Endothelial cell of umbilical vein (primary cell): ENCODE measurements around the gene DDX4. TPM values are rescaled to one million over a fixed set of nuclear protein-coding genes. Genes with fewer than 3 reads are reported as not detected.

Source experiments
- BruUV-seq: library from RNA; stranded (reverse); fragments of 400-500 nt; replicated peaks from 2 replicates; lab custom pipeline; 2021; lab: Mats Ljungman, UMichigan
- CTCF ChIA-PET: fragments of 300-600, 350-600 bp; sonication (Branson Sonifier 250); formaldehyde crosslinking; loops from one replicate; lab custom pipeline; 2021; ENCODE audit warnings: antibody characterized with exemption, inconsistent platforms; lab: Charles Lee
- POLR2A ChIA-PET: fragments of 300-600, 350-600 bp; sonication (Branson Sonifier 250); formaldehyde crosslinking; loops from one replicate; lab custom pipeline; 2021; ENCODE audit warnings: antibody characterized with exemption, inconsistent platforms; lab: Charles Lee
- DNase-seq: peaks from one replicate; pipeline ENCODE4 v3.0.0-alpha.2; 2011; ENCODE audit warnings: low read depth, low spot score
- FAIRE-seq: peaks from 2 replicates; lab custom pipeline; 2011; peaks lifted over from hg19 to GRCh38; lab: Jason Lieb, UNC
- H2AFZ ChIP-seq: 2 replicates; pipeline ENCODE4 v1.6.0; 2012; ENCODE audit warnings: low read depth, low read length, control low read depth, inconsistent platforms
- H3K27ac ChIP-seq: 2 replicates; pipeline ENCODE4 v1.5.1; 2011; ENCODE audit warnings: low read depth, mild to moderate bottlenecking, control low read depth, low read length, moderate library complexity; ENCODE audit not compliant: insufficient read depth
- H3K27me3 ChIP-seq, 2 experiments: 2 replicates each; pipeline versions ENCODE4 v1.6.0 to v1.6.1; 2011; ENCODE audit warnings: low read length in 2 of 2, mixed read lengths in 1 of 2; ENCODE audit not compliant: control insufficient read depth in 2 of 2, insufficient read depth in 2 of 2
- H3K36me3 ChIP-seq, 2 experiments: 2 replicates in 1 of 2; 3 replicates in 1 of 2; pipeline ENCODE4 v1.5.1; 2011; ENCODE audit warnings: low read length in 2 of 2, mild to moderate bottlenecking in 1 of 2, moderate library complexity in 1 of 2; ENCODE audit not compliant: control insufficient read depth in 2 of 2, insufficient read depth in 2 of 2; ENCODE audit errors: extremely low read depth in 1 of 2
- H3K4me1 ChIP-seq: 3 replicates; pipeline ENCODE4 v1.5.1; 2011; ENCODE audit warnings: mild to moderate bottlenecking, low read length; ENCODE audit not compliant: control insufficient read depth, insufficient read depth; ENCODE audit errors: extremely low read depth
- H3K4me2 ChIP-seq: 2 replicates; pipeline ENCODE4 v1.6.1; 2011; ENCODE audit warnings: low read length, control low read depth, mixed read lengths; ENCODE audit not compliant: insufficient read depth
- H3K4me3 ChIP-seq, 3 experiments: fragments of 200-600 bp in 1 of 3; sonication (generic), shearing (Covaris generic) in 1 of 3; replicated peaks in 1 of 3; 2 replicates each; pipeline ENCODE4 v1.5.1; 2011 to 2016; ENCODE audit warnings: control low read depth in 3 of 3, low read length in 3 of 3, mild to moderate bottlenecking in 2 of 3, inconsistent platforms in 1 of 3, low read depth in 1 of 3, moderate library complexity in 1 of 3; ENCODE audit not compliant: insufficient read depth in 1 of 3
- H3K79me2 ChIP-seq: 2 replicates; pipeline ENCODE4 v1.6.0; 2012; ENCODE audit warnings: low read length, inconsistent platforms; ENCODE audit not compliant: control insufficient read depth, insufficient read depth
- H3K9ac ChIP-seq: replicated peaks from 2 replicates; pipeline ENCODE3; 2011; ENCODE audit warnings: low read length, control low read depth; ENCODE audit not compliant: insufficient read depth; ENCODE audit errors: extremely low read depth
- H3K9me1 ChIP-seq: replicated peaks from 3 replicates; pipeline ENCODE4 v1.6.0; 2011; ENCODE audit warnings: mild to moderate bottlenecking, low read length; ENCODE audit not compliant: control insufficient read depth, insufficient read depth; ENCODE audit errors: extremely low read depth
- H3K9me3 ChIP-seq: replicated peaks from 2 replicates; pipeline ENCODE4 v1.5.1; 2012; ENCODE audit warnings: low read length, inconsistent platforms; ENCODE audit not compliant: control insufficient read depth, insufficient read depth
- H4K20me1 ChIP-seq: replicated peaks from 2 replicates; pipeline ENCODE3; 2011; ENCODE audit warnings: mild to moderate bottlenecking, low read length; ENCODE audit not compliant: control insufficient read depth, insufficient read depth; ENCODE audit errors: extremely low read depth
- CTCF ChIP-seq, 2 donors: IDR thresholded peaks; 1 replicate in 1 of 2; 2 replicates in 1 of 2; pipeline ENCODE4 v1.5.1; 2011; ENCODE audit warnings: low read length in 2 of 2, mild to moderate bottlenecking in 2 of 2, moderate library complexity in 2 of 2, control low read depth in 1 of 2, inconsistent platforms in 1 of 2, low read depth in 1 of 2; ENCODE audit not compliant: insufficient read depth in 1 of 2; ENCODE audit errors: extremely low read depth in 1 of 2
- EZH2 ChIP-seq: IDR thresholded peaks from 2 replicates; pipeline ENCODE4 v1.6.1; 2012; ENCODE audit warnings: borderline replicate concordance, low read depth, mild to moderate bottlenecking, moderate library complexity, low read length, inconsistent platforms; ENCODE audit not compliant: severe bottlenecking
- FOS ChIP-seq: IDR thresholded peaks from 2 replicates; pipeline ENCODE4 v1.6.1; 2011; ENCODE audit warnings: mild to moderate bottlenecking, low read length, moderate library complexity, borderline replicate concordance; ENCODE audit not compliant: insufficient read depth
- GATA2 ChIP-seq: IDR thresholded peaks from 2 replicates; pipeline ENCODE4 v1.7.0; 2011; ENCODE audit warnings: low read depth, mild to moderate bottlenecking, moderate library complexity, mixed read lengths, low read length; ENCODE audit not compliant: insufficient read length, insufficient read depth
- JUN ChIP-seq: IDR thresholded peaks from 2 replicates; pipeline ENCODE4 v1.6.1; 2011; ENCODE audit warnings: borderline replicate concordance, low read depth; ENCODE audit not compliant: insufficient read length, insufficient read depth
- MAX ChIP-seq: IDR thresholded peaks from 2 replicates; pipeline ENCODE4 v1.6.1; 2011; ENCODE audit not compliant: insufficient read depth, insufficient read length
- MYC ChIP-seq: IDR thresholded peaks from one replicate; pipeline ENCODE4 v1.6.1; 2011; ENCODE audit warnings: mild to moderate bottlenecking, low read depth, low read length
- POLR2A ChIP-seq: IDR thresholded peaks from 2 replicates; pipeline ENCODE4 v1.6.1; 2012; ENCODE audit warnings: low read depth, mild to moderate bottlenecking, control low read depth, low read length
- POLR2AphosphoS5 ChIP-seq: IDR thresholded peaks from 2 replicates; pipeline ENCODE4 v1.6.1; 2012; ENCODE audit warnings: low read depth, mild to moderate bottlenecking, control low read depth, low read length, moderate library complexity; ENCODE audit not compliant: insufficient read depth
- dilution Hi-C: fragments of 300-500 bp; cut with MboI; formaldehyde crosslinking; loops from one replicate; pipeline ENCODE4 v1.15.0; 2019; ENCODE audit warnings: low sequenced_read_pairs; ENCODE audit not compliant: extremely low pct_ligation_motif_present
- intact Hi-C: fragments of 100-400 bp; cut with micrococcal nuclease; formaldehyde crosslinking; loops from one replicate; pipeline ENCODE4 v1.10.0; 2022
- polyA plus RNA-seq, 4 experiments: library from polyadenylated mRNA; depleted of rRNA in 3 of 4; stranded (reverse) in 3 of 4; unstranded in 1 of 4; fragments of >200 nt; gene quantifications; 2 replicates each; pipeline versions ENCODE4 v1.2.1 to v1.2.3, GENCODE V29; 2011 to 2012; ENCODE audit warnings: missing spikeins in 1 of 4
- total RNA-seq: library from RNA; stranded (reverse); gene quantifications from 2 replicates; pipeline ENCODE4 v1.2.3, GENCODE V29; 2021

The DDX4 gene
- total and polyA plus RNA-seq, 2 donors (not counting 3 experiments of a cell fraction or from before 2014, with no cell fraction given) = not detected

GRCh38 chr5:55821731-55822512 lies 84.1 kb downstream of the DDX4 start:
- FAIRE-seq = no peak
- H3K27ac ChIP-seq = no peak overlapping the region
- ChIA-PET CTCF (no interaction called here), POLR2A (no interaction called here)
- H3K9ac ChIP-seq = peak overlapping the region; percentile 33
- peaks cover 4% of the 10 kb centered on the region for H3K4me1 ChIP-seq
- peak overlapping the region; percentile 43 to 58 (median 52) for H3K4me3 ChIP-seq
- H3K9me1 ChIP-seq = no peaks in the 10 kb centered on the region
- intact Hi-C loops = no loop called here
- H3K36me3 ChIP-seq = no peaks in the 10 kb centered on the region
- DNase-seq = peak; percentile 21
- no TSS peak for BruUV-seq
- TF ChIP-seq EZH2 (no peak), GATA2 (no peak), FOS (no peak), POLR2AphosphoS5 (no peak), MYC (no peak), JUN (no peak), MAX (no peak), POLR2A (no peak), CTCF (IDR thresholded peaks at IDR 0.05; ENCODE audit: extremely low read depth in 1 of 2, insufficient read depth in 1 of 2, low read depth in 1 of 2, low read length in 2 of 2) (no peak)
- H2AFZ ChIP-seq = peak overlapping the region; percentile 96
- no peaks in the 10 kb centered on the region for H3K27me3 ChIP-seq
- H4K20me1 ChIP-seq = no peaks in the 10 kb centered on the region
- H3K4me2 ChIP-seq = peak overlapping the region; percentile 86
- no peaks in the 10 kb centered on the region for H3K9me3 ChIP-seq
- dilution Hi-C loops = no loop called here
- H3K79me2 ChIP-seq = no peaks in the 10 kb centered on the region
